Neural progenitor cell (in vitro differentiated cells): ENCODE data around the gene ABCA3.

Source experiments
- CTCF ChIP-seq: fragments of 200-600 bp; sonication (generic); IDR thresholded peaks from 2 replicates; pipeline ENCODE4 v1.5.1; 2017; ENCODE audit warnings: antibody characterized with exemption, mild to moderate bottlenecking
- EZH2 ChIP-seq: fragments of 200-600 bp; sonication (generic); IDR thresholded peaks from 2 replicates; pipeline ENCODE4 v1.6.1; 2017; ENCODE audit warnings: antibody characterized with exemption, mild to moderate bottlenecking, moderate library complexity
- EZH2phosphoT487 ChIP-seq: fragments of 200-600 bp; sonication (generic); IDR thresholded peaks from 2 replicates; pipeline ENCODE4 v1.6.1; 2017; ENCODE audit warnings: antibody characterized with exemption

GRCh38 chr16:2362218-2362617, 21.7 kb upstream of the ABCA3 start:
- no peak for TF ChIP-seq EZH2
- no peak for TF ChIP-seq CTCF
- TF ChIP-seq EZH2phosphoT487: no peak
